BLaER1 (cell line): ENCODE results near the gene RPS6KB2.
"Not testable (repeated sequence)": the region's sequence is repeated elsewhere in the genome, so short reads cannot be mapped to it uniquely, and the experiment has no call there.

Experiments
- H3K27ac ChIP-seq: shearing (Covaris generic); formaldehyde crosslinking; 2 replicates; pipeline ENCODE4 v1.8.1; 2022
- H3K27me3 ChIP-seq: shearing (Covaris generic); formaldehyde crosslinking; 2 replicates; pipeline ENCODE4 v1.8.1; 2022
- H3K36me3 ChIP-seq: shearing (Covaris generic); formaldehyde crosslinking; 2 replicates; pipeline ENCODE4 v1.8.1; 2022
- H3K4me1 ChIP-seq: shearing (Covaris generic); formaldehyde crosslinking; 2 replicates; pipeline ENCODE4 v1.8.1; 2022
- H3K4me2 ChIP-seq: shearing (Covaris generic); formaldehyde crosslinking; 2 replicates; pipeline ENCODE4 v1.8.1; 2022
- H3K4me3 ChIP-seq: shearing (Covaris generic); formaldehyde crosslinking; 2 replicates; pipeline ENCODE4 v1.8.1; 2022
- H3K9ac ChIP-seq: shearing (Covaris generic); formaldehyde crosslinking; 2 replicates; pipeline ENCODE4 v1.8.1; 2022
- H3K9me3 ChIP-seq: shearing (Covaris generic); formaldehyde crosslinking; 2 replicates; pipeline ENCODE4 v1.8.1; 2022
- H4K20me1 ChIP-seq: shearing (Covaris generic); formaldehyde crosslinking; 2 replicates; pipeline ENCODE4 v1.8.1; 2022
- Cebpa-rat ChIP-seq: shearing (Covaris generic); IDR thresholded peaks from 2 replicates; pipeline ENCODE4 v1.8.1; 2022

Gene RPS6KB2

DNA sequence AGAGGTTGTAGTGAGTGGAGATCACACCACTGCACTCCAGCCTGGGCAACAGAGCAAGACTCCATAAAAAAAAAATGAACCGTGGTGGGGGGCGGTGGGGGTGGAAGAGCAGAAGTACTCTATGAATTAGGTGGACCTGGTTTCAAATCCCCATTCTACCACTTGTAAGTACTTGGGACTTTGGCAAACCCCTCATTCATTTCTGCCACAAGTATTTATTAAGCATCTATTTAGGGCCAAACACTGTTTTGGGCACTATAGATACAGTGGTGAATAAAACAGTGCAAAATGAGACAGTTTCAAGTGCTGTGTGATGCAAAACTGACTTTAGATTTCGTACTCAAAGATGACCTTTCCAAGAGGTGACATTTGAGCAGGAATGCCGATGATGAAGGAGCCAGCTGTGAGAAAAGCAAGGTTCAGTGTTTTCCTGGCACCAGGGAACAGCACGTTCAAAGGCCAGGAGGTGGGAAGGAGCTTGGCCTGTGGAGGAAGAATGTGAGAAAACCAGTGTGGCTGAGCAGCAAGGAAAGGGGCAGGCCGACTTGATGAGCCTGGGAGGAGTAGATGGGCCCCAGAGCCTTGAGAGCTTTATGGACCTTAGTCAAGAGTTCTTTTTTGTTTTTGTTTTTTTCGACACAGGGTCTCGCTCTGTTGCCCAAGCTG, 42.2 kb downstream of the RPS6KB2 start:
- Histone ChIP-seq H3K27ac (no peak overlapping the region), H4K20me1 (no peaks in the 10 kb centered on the region), H3K27me3 (no peaks in the 10 kb centered on the region), H3K4me3 (no peak overlapping the region), H3K4me1 (peaks cover 55% of the 10 kb centered on the region), H3K36me3 (no peaks in the 10 kb centered on the region), H3K4me2 (no peak overlapping the region), H3K9ac (0 out of 2 replicates have a peak overlapping the region, but pooled peaks have one; percentile 24), H3K9me3 (no peaks in the 10 kb centered on the region)
- no peak for TF ChIP-seq Cebpa-rat

DNA sequence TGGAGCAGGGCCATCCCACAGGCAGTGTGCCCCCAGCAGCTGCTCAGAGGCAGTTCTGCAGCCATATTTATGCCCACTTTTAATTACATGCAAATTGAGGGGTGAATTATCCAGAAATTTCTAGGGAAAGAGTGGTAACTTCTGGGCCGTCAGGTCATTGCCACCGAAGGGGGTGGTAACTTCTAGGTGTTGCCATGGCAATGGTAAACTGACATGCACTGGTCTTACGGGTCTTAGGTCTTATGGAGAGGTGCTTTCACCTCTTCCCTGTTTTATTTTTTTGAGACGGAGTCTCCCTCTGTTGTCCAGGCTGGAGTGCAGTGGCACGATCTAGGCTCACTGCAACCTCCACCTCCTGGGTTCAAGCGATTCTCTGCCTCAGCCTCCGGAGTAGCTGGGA, 44.6 kb downstream of the RPS6KB2 start:
- TF ChIP-seq Cebpa-rat, result no peak
- no peak overlapping the region for H3K27ac ChIP-seq
- H3K9me3 ChIP-seq, result peaks cover 9% of the 10 kb centered on the region
- no peaks in the 10 kb centered on the region for H3K27me3 ChIP-seq
- H3K4me2 ChIP-seq, result no peak overlapping the region
- no peak overlapping the region for H3K4me3 ChIP-seq
- no peaks in the 10 kb centered on the region for H3K36me3 ChIP-seq
- no peaks in the 10 kb centered on the region for H4K20me1 ChIP-seq
- no peak overlapping the region for H3K9ac ChIP-seq
- peaks cover 31% of the 10 kb centered on the region for H3K4me1 ChIP-seq

DNA sequence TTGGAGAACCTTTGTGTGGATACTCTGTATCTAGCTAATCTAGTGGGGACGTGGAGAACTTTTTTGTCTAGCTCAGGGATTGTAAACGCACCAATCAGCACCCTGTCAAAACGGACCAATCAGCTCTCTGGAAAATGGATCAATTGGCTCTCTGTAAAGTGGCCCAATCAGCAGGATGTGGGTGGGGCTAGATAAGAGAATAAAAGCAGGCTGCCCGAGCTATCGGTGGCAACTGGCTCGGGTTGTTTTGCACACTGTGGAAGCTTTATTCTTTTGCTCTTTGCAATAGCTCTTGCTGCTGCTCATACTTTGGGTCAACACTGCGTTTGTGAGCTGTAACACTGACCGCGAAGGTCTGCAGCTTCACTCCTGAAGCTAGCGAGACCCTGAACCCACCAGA, 48.4 kb downstream of the RPS6KB2 start:
- not testable (repeated sequence) for H3K9ac ChIP-seq, H3K4me3 ChIP-seq, H3K27me3 ChIP-seq, H3K9me3 ChIP-seq, H4K20me1 ChIP-seq, H3K27ac ChIP-seq, H3K36me3 ChIP-seq, H3K4me2 ChIP-seq
- peaks cover 12% of the 10 kb centered on the region for H3K4me1 ChIP-seq

DNA sequence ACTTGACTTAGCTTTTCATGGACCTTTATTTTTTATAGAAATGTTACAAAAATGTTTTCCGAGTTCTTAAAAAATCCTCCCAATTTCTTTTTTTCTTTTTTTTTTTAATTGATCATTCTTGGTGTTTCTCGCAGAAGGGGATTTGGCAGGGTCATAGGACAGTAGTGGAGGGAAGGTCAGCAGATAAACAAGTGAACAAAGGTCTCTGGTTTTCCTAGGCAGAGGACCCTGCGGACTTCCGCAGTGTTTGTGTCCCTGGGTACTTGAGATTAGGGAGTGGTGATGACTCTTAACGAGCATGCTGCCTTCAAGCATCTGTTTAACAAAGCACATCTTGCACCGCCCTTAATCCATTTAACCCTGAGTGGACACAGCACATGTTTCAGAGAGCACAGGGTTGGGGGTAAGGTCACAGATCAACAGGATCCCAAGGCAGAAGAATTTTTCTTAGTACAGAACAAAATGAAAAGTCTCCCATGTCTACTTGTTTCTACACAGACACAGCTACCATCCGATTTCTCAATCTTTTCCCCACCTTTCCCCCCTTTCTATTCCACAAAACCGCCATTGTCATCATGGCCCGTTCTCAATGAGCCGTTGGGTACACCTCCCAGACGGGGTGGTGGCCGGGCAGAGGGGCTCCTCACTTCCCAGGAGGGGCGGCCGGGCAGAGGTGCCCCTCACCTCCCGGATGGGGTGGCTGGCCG, 49.2 kb downstream of the RPS6KB2 start:
- not testable (repeated sequence) for H3K4me3 ChIP-seq, H3K36me3 ChIP-seq, H3K4me2 ChIP-seq, H3K27ac ChIP-seq, H3K9me3 ChIP-seq, H3K27me3 ChIP-seq, H4K20me1 ChIP-seq, H3K9ac ChIP-seq
- peaks cover 18% of the 10 kb centered on the region for H3K4me1 ChIP-seq

DNA sequence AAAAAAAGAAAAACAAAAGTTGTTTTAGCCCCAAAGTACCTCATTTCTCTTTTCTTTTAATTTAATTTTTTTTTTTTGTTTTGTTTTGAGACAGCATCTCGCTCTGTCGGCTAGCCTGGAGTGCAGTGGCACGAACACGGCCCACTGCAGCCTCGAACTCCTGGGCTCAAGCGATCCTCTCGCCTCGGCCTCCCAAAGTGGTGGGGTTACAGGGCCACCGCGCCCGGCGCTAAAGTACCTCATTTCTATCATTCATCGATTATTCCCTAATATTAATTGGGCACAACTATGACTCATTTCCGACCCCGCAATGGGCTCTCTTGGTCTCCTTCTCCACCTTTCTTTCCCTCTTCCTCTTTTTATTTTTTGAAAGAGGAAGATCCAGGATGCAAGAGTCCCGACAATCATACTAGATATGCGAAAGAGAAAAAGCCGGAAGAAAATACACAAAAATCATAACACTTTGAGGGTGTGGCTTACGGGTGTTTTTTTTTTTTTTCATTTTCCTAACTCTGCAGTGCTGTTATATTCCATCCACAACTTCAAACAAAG, 54.1 kb downstream of the RPS6KB2 start:
- Histone ChIP-seq H3K27ac (peak overlapping the region; percentile 96), H3K4me1 (peaks cover 45% of the 10 kb centered on the region)

DNA sequence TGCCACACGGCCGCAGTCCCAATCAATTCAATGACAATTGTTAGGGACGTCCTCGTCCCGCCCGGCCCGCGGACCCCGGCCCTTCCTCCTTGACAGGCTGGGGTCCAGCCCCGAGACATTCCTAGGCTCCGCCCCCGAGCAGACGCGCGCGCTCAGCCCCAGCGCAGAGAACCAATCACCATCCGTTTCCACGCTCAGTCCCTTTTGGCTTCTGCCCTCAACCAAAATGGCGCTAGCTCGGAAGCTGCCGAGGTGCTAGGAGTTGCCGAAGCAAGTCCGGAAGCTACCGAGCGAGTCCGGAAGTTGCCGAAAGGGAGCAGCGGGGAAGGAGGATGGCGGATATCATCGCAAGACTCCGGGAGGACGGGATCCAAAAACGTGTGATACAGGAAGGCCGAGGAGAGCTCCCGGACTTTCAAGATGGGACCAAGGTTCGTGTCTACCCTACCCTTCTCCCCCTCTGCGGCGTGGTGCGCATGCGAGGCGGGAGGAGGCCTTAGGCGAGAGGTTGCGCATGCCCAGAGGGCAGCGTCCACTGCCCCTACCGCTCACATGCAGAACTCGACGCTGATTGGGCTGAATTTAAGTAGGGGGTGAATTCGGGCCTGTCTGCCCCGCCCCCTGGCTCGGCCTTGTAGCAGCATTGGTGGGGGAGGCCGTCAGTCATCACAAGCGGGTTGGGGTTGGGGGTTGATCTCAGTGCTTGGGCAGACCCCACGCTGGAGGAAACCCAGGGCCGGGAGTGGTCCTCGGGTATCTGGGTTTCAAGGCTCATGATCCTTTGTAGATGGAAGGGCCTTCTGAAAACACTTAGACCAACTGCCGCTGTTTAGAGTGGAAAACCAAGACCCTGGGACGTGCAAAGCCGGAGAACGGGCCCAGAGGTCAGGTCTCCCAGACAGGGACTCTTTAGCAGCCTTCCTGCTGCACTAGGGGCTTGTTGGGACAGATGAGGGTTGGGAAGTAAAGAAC, 54.8 kb downstream of the RPS6KB2 start, which contains the start of gene AIP:
AIP (plus strand) TSS at position 200 of the 972 bp plus-strand sequence; CDS start at position 333, 133 bp downstream.
- Histone ChIP-seq H3K9me3 (no peaks in the 10 kb centered on the region), H3K27me3 (no peaks in the 10 kb centered on the region), H3K36me3 (peaks cover 18% of the 10 kb centered on the region), H3K4me2 (peak within 1 kb of the TSS; percentile 97), H4K20me1 (peaks cover 44% of the 10 kb centered on the region), H3K4me1 (peaks cover 45% of the 10 kb centered on the region), H3K9ac (peak within 1 kb of the TSS; percentile 89), H3K4me3 (peak within 1 kb of the TSS; percentile 75), H3K27ac (peak within 1 kb of the TSS; percentile 96)
- no peak for TF ChIP-seq Cebpa-rat

More for the DNA sequence above, 54.1 kb downstream of the RPS6KB2 start:
- Histone ChIP-seq H4K20me1 (peaks cover 36% of the 10 kb centered on the region), H3K27me3 (no peaks in the 10 kb centered on the region), H3K4me2 (peak overlapping the region; percentile 97), H3K36me3 (peaks cover 11% of the 10 kb centered on the region), H3K9ac (peak overlapping the region; percentile 89), H3K4me3 (peak overlapping the region; percentile 75), H3K9me3 (no peaks in the 10 kb centered on the region)
- no peak for TF ChIP-seq Cebpa-rat

DNA sequence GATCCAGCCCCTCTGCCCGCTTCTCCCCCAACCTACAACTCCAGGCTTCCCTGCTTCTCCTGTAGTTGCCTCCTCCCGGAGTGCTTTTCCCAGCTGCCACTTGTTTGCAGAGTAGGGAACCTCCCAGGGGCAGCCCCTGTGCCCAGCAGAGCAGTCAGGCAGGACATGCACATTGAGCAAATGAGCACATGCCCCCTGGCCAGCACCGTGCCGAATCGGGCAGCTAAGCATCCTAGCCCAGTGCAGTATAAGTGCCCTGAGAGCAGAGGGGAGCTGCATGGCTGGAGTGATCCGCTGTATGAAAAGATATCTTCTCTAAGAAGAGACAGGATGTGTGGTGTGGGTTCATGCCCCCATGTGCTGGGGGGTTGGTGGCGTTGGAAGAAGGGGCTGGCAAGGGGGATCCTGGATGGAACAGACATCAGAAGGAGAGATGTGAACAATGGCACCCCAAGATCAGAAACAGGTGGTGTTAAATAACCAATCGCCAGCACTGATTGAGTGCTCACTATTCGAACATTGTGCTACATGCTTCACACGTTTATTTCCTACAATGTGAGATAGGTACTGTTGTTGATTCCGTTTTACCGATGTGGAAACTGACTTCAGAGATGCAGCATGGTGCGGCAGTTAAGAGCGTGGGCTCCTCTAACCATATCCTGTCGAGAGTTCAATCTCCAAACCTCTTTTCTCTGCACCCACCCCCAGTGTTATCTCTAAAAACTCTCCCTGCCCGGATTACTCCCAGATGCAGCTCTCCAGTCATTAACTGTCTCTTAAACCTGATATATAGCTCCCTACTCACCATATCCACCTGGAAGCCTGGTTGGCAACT, 55.8 kb downstream of the RPS6KB2 start:
- no peaks in the 10 kb centered on the region for H3K27me3 ChIP-seq
- peaks cover 45% of the 10 kb centered on the region for H3K4me1 ChIP-seq
- H4K20me1 ChIP-seq, result peaks cover 51% of the 10 kb centered on the region
- peak overlapping the region; percentile 89 for H3K9ac ChIP-seq
- H3K4me3 ChIP-seq, result peak overlapping the region; percentile 75
- H3K36me3 ChIP-seq, result peaks cover 27% of the 10 kb centered on the region
- H3K27ac ChIP-seq, result peak overlapping the region; percentile 96
- no peak for TF ChIP-seq Cebpa-rat
- H3K9me3 ChIP-seq, result no peaks in the 10 kb centered on the region
- peak overlapping the region; percentile 97 for H3K4me2 ChIP-seq

DNA sequence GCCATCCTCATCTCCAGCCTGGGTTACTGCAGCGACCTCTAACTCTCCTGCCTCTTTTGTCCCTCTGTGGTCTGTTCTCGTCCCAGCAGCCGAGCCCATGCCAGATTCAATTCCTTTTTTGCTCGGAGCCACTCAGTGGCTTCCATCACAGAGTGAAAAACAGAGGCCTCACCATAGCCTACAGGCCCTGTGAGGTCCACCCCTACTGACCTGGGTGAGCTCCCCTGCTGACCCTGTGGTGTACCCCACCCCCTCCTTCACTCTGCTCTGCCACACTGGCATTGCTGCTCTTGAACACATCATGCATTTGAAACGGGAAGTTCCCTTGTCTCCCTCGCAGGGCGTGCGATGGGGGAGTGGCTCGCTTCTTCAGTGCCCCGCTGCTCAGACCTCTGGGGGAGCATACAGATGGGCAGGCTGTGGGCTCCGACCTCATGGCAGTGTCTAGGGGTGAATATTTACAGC, 56.6 kb downstream of the RPS6KB2 start:
- H3K4me3 ChIP-seq, result peak overlapping the region; percentile 75
- no peaks in the 10 kb centered on the region for H3K9me3 ChIP-seq
- TF ChIP-seq Cebpa-rat, result no peak
- peaks cover 35% of the 10 kb centered on the region for H3K36me3 ChIP-seq
- H4K20me1 ChIP-seq, result peaks cover 59% of the 10 kb centered on the region
- H3K27ac ChIP-seq, result peak overlapping the region; percentile 96
- peak overlapping the region; percentile 89 for H3K9ac ChIP-seq
- H3K4me1 ChIP-seq, result peaks cover 45% of the 10 kb centered on the region
- H3K4me2 ChIP-seq, result peak overlapping the region; percentile 97
- no peaks in the 10 kb centered on the region for H3K27me3 ChIP-seq
